NCI-H187 treated with DMSO at 0.1 percent for 48 hours (cell line): ENCODE measurements around the gene ZC3H10.
"Not testable (repeated sequence)": the region's sequence is repeated elsewhere in the genome, so short reads cannot be mapped to it uniquely, and the experiment has no call there.

Experiments used
- DNase-seq: peaks from one replicate; lab custom pipeline; 2025; lab: John Stamatoyannopoulos, UW

ZC3H10 gene

DNA sequence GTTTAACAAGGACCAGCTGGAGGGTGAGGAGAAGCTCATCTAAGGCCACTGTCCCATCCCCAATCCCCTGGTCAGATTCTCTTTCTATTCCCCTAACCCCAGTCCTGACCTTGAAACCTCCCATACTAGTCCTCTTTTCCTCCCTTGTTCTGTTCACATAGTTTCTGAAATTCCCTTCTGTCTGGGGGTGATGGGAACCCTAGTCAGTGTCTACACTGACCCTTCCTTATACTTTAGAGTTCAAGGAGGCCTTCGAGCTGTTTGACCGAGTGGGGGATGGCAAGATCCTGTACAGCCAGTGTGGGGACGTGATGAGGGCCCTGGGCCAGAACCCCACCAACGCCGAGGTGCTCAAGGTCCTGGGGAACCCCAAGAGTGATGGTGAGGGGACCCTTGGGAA is 36.8 kb downstream of the ZC3H10 start:
- no peak for DNase-seq

- DNase-seq, result no peak
Observed at GRCh38 chr12:56155256-56155845, 37.3 kb downstream of the ZC3H10 start.

DNA sequence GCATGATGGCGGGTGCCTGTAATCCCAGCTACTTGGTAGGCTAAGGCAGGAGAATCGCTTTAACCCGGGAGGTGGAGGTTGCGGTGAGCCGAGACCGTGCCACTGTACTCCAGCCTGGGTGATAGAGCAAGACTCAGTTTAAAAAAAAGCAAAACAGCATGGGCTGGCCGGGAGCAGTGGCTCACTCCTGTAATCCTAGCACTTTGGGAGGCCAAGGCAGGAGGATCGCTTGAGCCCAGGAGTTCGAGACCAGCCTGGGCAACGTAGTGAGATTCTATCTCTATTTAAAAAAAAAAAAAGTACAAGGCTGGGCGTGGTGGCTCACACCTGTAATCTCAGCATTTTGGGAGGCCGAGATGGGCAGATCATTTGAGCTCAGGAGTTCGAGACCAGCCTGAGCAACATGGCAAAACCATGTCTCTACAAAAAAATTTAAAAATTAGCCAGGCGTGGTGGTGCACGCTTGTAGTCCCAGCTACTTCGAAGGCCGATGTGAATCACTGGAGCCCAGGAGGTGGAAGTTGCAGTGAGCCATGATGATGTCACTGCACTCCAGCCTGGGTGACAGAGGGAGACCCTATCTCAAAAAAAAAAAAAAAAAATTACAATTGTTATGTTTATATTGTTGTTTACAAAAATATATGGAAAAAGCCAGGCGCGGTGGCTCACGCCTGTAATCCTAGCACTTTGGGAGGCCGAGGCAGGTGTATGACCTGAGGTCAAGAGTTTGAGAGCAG is 38.6 kb downstream of the ZC3H10 start:
- DNase-seq, result not testable (repeated sequence)

DNA sequence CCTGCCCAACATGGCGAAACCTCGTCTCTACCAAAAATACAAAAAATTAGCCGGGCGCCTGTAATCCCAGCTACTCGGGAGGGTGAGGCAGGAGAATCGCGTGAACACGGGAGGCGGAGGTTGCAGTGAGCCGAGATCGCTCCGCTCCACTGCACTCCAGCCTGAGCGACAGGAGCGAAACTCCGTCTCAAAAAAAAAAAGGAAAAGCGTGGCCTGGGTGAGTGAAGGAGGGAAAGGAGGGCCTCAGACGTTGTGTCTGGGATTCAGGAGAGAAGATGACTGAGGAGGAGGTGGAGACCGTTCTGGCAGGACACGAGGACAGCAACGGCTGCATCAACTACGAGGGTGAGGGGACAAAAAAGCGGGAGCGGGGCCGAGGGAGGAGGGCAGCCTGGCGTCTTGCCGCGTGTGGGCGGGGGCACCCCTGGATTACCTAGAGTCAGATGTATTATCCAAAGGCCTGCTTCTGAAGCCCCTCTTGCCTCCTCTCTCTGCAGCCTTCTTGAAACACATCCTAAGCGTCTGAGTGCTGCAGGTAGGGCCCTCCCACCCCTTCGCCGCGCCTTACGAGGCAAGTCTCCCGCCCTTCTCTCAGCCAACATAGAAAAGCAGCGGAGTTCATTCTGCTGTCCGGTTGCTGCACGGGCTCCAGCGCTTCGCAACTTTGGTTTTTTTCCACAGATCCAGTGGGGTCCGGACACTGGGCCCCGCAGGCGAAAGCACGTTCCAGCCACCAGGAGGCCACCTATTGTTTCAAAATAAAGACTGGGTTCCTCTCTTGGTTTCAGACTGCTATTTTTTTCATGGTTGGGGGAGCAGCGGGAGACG is 39.3 kb downstream of the ZC3H10 start:
- peak; percentile 67 for DNase-seq

- DNase-seq, result peak; percentile 90
Observed at GRCh38 chr12:56158029-56158925, 40.2 kb downstream of the ZC3H10 start, which contains the start of gene MYL6. TSS of gene MYL6 (plus strand) at chr12:56158359. CDS start at chr12:56158402, 43 bp downstream.

DNA sequence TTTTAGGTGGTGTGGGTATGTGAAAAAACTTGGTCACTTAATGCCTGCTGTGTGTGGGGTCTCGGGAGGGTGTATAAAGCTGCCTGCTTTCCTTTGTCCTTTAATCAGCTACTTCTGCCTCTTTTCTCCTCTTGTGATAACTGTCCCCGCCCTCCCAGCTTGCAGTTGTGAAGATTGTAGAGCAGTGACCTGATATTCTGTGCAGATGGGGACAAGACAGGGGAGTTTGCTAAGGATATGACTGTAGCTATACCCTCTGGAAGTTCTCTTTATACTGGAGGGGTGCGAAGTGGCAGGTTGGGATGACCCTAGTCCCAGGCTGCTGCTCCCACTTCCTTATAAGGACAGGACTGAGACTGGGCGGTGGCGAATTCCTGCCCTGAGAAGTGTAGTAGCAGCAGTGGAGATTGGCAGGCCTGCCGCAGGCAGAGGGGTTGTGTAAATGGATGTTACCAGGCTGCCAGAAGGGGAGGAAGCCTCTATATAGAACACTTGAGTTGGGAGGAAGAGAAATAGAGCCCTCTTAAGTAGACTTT is 40.9 kb downstream of the ZC3H10 start:
- no peak for DNase-seq

DNA sequence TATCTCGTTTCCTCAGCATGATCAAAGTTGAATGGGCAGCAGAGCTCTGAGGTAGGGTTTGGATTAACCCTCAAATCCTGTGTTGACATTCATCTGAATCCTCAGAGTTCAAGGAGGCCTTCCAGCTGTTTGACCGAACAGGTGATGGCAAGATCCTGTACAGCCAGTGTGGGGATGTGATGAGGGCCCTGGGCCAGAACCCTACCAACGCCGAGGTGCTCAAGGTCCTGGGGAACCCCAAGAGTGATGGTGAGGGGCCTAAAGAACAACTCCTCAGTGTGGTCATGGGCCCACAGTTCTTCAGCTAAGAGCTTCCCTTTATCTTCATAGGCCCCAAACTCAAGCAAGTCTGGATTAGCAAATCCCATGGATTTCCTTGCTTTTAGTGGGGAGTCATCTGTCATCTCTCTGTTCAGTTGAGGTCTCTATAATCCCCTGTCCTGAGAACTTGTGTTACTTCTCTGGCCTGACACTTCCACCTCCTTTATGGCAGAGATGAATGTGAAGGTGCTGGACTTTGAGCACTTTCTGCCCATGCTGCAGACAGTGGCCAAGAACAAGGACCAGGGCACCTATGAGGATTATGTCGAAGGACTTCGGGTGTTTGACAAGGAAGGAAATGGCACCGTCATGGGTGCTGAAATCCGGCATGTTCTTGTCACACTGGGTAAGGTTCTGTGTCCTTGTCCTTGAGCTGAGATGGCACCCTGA is 41.6 kb downstream of the ZC3H10 start:
- no peak for DNase-seq

DNA sequence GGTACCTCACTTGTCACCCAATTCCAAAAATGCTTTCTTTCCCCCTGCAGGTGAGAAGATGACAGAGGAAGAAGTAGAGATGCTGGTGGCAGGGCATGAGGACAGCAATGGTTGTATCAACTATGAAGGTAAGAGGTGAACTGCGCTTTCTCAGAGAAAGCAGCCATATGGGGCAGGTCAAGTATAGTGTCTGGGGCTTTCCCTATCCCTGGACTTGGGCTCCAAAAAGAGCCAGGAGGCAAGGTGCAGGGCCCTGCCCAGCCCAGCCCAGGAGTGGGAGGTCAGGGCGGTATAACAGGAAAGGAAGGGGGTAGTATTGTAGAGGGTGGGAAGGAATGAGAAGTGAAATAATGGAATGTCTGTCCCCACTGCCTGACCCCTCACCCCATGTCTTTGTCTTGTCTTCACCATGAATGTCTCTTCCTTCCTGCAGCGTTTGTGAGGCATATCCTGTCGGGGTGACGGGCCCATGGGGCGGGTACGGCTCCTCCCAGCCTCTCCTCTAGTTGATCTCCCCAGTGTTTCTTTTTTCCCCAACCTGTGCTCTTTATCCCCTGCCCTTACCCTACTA is 42.2 kb downstream of the ZC3H10 start:
- no peak for DNase-seq

DNA sequence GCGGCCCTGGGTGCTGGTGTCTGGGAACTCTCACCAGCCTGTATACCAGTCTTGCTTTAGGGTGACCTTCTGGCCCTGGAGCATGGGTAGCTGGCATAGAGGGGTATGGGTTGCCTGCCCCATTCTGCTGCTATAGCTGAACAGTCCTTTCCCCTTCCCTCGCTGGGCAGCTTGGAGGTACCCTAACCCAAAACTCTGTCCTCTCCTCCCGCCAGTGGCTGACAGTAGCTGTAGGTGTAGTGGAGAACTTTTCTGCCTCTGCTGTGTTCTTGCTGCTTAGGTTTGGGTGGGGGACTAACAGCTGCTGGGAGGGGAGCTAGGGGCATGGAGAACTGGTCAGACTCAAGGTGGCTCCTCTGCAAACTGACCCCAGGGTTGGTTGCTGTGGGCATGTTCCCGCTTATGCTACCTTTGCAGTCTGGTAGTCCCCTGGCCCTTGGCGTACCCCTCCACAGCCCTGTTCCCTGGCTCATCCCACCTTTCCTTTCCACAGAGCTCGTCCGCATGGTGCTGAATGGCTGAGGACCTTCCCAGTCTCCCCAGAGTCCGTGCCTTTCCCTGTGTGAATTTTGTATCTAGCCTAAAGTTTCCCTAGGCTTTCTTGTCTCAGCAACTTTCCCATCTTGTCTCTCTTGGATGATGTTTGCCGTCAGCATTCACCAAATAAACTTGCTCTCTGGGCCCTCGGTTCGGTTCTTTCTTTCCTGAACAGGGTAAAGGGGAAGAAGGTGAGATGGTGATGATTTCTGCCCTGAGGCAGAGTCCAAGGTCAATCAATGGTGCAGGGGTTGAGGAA is 43.0 kb downstream of the ZC3H10 start:
- no peak for DNase-seq

GRCh38 chr12:56161690-56162351 is 43.8 kb downstream of the ZC3H10 start:
- DNase-seq, result no peak

DNA sequence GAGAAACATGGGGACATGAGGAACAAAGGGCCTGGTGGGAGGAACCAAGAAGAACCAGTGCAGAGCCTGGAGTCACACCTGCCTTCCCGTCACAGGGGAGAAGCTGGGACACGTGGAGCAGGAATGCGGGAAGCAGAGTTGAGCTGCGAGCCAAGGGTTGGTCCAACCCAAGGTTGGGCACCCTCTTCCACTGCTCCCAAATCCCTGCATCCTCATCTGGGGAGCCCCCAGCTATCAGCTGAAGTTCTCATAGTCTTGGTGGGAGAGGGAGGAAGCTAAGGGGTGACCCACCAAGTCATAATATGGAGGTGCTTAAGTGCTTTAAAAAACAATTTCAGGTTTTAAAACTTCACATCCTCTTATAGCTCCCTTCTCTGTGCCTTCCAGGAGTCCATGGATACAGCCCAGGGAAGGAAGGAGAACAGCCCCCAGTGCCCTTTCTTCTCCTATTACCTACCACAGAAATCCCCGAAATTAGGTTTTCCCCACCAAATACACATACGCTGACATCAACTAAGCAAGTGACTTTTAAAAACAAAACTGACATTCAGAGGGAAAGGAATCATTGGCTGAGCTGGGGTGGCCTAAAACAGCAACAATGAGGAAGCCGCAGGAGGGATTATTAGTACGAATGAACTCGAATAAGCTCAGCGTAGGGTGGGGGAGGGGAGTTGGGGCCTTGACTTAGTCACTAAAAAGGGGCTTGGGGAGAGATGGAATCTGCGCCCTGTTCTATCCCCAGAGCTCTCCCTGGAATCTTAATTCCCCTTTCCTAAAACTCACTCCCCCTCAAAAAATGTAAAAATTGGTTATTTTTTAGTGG is 44.6 kb downstream of the ZC3H10 start:
- no peak for DNase-seq

DNA sequence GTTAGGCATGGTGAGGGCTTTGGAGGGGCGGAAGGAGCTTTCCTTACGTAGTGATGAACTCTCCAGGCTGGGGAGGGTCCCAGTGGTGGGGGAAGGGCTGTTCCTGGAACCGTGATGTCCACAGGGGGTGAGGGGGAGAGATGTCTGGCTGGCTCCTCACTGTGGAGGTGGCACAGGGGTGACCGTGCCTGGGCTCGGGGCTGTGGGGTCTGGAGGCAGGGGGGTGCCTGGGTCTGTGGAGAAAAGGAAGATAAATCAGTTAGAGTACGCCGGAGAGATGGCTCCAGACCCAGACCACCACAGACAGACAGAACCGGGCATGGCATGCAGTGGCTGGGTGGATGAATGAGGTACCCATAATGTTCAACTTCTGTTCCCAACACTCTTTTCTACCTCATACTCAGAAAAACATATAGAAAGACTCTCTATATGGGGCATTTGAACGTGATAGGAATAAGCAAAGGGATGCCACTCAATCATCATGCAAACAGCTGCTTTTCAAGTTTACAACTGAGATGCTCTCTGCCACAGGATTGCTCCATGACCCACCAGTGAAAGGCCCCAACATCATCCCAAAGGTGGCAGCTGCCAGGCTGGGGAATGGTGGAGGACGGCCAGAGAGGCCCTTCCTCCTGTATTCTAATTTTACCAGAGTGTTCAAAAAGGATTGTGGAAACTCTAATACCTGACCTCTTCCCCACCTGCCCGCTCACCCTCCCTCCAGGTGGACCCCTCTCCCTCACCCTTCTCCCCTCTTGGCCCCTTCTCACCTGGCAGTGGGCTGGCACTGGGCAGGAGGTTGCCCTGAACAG is 45.7 kb downstream of the ZC3H10 start:
- DNase-seq, result no peak

DNA sequence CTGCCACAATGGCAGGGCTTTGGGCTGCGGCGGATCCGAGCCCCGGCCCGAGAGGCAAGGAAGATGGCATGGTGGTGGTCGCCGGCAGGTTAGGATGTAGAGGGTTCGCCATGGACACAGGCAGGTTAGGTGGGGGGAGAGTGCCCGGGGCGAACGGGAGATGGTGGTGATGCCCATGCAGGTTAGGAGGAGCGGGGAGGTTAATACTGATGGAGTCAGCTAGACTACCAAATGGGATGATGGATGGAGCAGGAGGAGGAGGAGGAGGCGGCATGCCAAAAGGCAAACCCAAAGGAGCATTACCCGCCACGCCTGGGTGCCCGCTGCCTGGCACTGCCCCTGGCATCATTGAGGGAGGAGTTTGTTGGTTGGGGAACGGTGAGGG is 46.3 kb downstream of the ZC3H10 start:
- DNase-seq, result no peak

GRCh38 chr12:56165369-56165768 is 47.3 kb downstream of the ZC3H10 start:
- DNase-seq, result no peak

- DNase-seq, result no peak
Observed at GRCh38 chr12:56169229-56169759, 51.2 kb downstream of the ZC3H10 start.

DNA sequence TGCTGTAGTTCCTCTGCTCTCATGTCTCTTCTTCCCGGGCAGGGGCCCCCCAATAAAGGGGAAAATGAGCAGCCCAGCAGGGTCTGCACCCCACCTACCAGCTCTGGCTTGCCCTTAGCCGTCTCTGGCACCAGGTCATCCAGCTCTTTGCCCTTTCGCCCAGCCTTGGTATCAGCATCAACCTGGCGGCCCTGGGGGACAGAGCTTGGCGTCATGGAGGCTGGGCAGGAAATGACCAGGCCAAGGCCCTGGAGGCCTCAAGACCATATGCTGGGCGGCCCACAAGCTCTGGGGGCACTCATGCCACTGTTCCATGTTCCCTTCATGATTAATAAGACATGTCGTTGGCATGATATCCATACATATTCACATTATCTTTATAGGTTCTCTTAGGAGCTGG is 54.8 kb downstream of the ZC3H10 start:
- no peak for DNase-seq
